IPS-NIHi11 (cell line): ENCODE measurements around the gene NCOA3.
A peak's percentile ranks its signal among the peaks of the same experiment; 100 is the strongest.
"Not testable (repeated sequence)": the region's sequence is repeated elsewhere in the genome, so short reads cannot be mapped to it uniquely, and the experiment has no call there.

ENCODE experiments used
- DNase-seq: peaks from one replicate; pipeline ENCODE4 v3.0.0; 2012; ENCODE audit warnings: mixed read lengths, low spot score

The NCOA3 gene

GRCh38 chr20:47566269-47566668 lies 64.6 kb downstream of the NCOA3 start:
- no peak for DNase-seq

- no peak for DNase-seq
Observed at GRCh38 chr20:47568019-47568418, 66.3 kb downstream of the NCOA3 start.

GRCh38 chr20:47568837-47569410 lies 67.2 kb downstream of the NCOA3 start:
- no peak for DNase-seq

DNA sequence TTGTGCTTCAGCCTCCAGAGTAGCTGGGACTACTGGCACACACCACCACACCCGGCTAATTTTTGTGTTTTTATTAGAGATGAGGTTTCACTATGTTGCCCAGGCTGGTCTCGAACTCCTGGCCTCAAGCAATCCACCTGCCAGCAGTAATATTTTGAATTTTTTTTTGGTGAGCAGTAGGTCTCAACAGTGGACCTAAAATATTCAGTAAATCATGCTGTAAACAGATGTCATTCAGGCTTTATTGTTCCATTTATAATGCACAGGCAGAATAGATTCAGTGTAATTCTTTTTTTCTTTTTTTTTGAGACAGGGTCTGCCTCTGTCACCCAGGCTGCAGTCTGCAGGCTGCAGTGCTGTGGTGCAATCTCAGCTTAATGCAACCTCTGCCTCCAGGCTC lies 69.7 kb downstream of the NCOA3 start:
- no peak for DNase-seq

DNA sequence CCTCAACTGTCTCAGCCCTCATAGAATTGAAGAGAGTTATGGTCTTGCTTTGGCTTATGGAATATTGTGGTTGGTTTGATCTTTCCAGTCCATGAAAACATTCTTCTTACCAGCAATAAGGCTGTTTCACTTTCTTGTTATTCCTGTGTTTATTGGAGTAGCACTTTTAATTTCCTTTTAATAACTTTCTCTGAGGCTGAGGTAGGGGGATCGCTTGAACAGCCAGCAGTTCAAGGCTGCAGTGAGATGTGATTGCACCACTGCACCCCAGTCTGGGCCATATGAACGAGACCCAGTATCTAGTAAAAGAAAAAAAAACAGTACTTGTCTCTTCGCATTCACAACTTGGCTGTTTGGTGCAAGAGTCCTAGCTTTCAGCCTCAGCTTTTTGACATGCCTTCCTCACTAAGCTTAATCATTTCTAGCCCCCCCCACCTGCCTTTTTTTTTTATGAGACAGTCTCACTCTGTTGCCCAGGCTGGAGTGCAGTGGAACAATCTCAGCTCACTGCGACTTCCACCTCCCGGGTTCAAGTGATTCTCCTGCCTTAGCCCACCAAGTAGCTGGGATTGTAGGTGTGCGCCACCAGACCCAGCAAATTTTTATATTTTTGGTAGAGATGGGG lies 70.5 kb downstream of the NCOA3 start:
- no peak for DNase-seq

- no peak for DNase-seq
Observed at GRCh38 chr20:47573559-47573958, 71.9 kb downstream of the NCOA3 start.

GRCh38 chr20:47574616-47575364 lies 73.1 kb downstream of the NCOA3 start:
- peak; percentile 10 for DNase-seq

GRCh38 chr20:47576516-47577033 lies 74.9 kb downstream of the NCOA3 start:
- peak; percentile 81 for DNase-seq

- DNase-seq, result no peak
Observed at GRCh38 chr20:47577314-47577713, 75.6 kb downstream of the NCOA3 start.

GRCh38 chr20:47578543-47578942 lies 76.9 kb downstream of the NCOA3 start:
- DNase-seq, result no peak

DNA sequence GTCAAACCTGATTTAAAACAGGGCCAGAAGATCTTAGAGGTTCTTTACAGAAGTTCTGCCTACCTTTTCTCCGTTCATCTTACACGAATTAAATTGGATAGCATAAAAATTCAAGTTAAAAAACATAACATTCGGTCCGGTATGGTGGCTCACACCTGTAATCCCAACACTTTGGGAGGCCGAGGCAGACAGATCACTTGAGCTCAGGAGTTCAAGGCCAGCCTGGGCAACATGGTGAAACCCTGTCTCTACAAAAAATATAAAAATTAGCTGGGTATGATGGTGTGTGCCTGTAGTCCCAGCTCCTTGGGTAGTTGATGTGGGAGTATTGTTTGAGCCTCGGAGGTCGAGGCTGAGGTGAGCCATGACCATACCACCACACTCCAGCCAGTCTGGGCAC lies 79.0 kb downstream of the NCOA3 start:
- not testable (repeated sequence) for DNase-seq

GRCh38 chr20:47581090-47581489 lies 79.4 kb downstream of the NCOA3 start:
- no peak for DNase-seq

GRCh38 chr20:47583551-47583950 lies 81.9 kb downstream of the NCOA3 start:
- no peak for DNase-seq

DNA sequence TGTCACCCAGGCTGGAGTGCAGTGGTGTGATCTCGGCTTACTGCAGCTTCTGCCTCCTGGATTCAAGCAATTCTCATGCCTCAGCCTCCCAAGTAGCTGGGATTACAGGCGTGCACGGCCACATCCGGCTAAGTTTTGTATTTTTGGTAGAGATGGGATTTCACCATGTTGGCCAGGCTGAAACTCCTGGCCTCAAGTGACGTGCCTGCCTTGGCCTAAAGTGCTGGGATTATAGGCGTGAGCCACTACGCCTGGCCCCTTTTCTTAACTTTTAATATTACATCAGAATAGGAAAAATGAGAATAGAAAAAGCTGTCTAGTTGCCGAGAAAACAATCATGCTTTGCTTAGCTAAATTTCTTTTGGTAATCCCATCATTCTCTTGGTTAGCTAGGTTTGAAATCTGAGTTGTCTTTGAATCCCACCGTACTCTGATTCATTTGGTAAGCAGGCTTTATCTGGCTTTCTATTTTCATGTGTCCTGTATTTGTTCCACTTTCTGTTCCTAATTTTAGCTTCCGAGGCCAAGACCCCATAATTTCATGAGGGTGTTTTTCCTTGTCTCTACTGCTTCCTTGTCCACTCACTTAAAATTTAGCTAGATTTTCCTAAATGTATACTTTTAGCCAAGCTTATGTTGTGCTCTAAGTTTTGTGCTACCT lies 83.5 kb downstream of the NCOA3 start:
- no peak for DNase-seq

DNA sequence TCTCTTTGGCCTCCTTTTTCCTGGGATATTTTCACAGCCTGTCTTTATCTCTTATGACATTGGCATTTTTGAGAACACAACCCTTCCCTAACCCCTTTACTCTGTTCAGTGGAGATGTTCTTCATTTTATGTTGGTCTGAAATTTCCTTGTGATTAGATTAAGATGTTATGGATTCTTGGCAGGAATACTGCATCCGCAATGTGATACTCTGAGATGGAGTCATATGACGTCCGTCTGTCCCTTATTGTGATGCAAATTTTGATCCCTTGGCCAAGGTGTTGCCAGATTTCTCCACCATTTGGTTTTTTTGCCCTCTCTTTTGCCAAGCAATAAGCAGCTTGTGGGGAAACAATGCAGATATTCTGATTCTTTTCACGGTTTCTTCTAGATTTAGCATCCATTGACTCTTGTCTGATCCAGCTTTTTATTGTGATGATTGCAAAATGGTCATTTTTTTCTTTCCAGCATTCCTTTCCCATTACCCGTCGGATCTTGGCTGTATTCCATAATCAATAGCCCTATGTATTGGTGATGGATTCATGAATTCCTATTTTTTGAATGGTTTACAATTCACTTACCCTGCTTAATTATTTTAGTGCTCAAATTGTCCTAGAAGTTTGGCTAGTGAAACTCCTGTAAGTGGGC lies 85.1 kb downstream of the NCOA3 start:
- DNase-seq, result peak; percentile 36

DNA sequence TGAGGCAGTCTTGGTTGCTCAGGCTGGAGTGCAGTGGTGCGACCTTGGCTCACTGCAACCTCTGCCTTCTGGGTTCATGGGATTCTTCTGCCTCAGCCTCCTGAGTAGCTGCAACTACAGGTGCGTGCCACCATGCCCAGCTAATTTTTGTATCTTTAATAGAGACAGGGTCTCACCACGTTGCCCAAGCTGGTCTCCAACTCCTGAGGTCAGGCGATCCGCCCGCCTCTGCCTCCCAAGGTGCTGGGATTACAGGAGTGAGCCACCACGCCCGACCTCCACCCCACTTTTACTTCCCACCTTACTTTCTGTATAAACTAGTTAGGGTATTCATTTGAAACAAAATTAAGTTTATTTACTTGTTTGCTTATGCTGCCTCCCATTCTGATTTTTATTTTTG lies 86.5 kb downstream of the NCOA3 start:
- no peak for DNase-seq

GRCh38 chr20:47591231-47591630 lies 89.5 kb downstream of the NCOA3 start:
- DNase-seq, result no peak

GRCh38 chr20:47594157-47594556 lies 92.5 kb downstream of the NCOA3 start:
- no peak for DNase-seq

DNA sequence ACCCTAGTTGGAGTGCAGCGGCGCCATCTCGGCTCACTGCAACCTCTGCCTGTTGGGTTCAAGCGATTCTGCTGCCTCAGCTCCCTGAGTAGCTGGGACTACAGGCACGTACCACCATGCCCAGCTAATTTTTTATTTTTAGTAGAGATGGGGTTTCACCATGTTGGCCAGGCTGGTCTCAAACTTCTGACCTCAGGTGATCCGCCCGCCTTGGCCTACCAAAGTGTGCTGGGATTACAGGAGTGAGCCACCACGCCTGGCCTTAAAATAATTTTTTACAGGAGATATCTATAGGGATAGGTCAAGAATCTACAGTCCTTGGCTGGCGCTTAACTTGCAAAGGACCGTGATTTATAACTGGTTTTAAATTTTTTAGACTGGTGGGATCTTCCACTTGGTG lies 93.5 kb downstream of the NCOA3 start:
- DNase-seq, result not testable (repeated sequence)

DNA sequence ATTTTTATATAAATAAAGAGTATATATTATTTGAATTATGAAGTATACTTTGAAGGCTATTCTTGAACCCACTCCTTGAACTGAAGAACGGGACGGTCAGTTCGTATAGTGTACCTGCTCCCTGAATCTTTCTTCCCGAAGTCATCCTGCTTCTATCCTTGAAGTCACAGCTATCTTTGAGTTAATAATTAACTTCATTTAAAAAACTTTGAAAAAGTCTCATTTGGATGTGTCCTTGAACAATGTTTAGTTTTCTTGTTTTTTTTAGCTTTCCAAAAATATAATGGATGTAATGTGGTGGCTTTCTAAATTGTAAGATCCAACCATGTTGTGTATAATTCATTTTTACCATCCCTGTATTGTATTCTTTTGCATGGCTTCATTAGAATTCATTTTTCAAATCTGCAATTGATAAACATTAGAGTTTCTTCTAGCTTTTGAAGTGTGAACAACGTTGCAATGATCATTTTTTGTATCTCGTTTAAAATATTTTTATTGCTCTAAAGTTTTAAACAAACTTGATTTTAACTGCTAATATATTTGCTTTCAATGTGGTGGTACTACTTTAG lies 94.4 kb downstream of the NCOA3 start:
- DNase-seq, result no peak

GRCh38 chr20:47597090-47597489 lies 95.4 kb downstream of the NCOA3 start:
- no peak for DNase-seq
